Measurements from ENCODE around the gene SLC30A5. TPM values are rescaled to one million over a fixed set of nuclear protein-coding genes. Genes with fewer than 3 reads are reported as not detected.

Gene SLC30A5
- polyA plus RNA-seq, 1 donor (not counting 4 experiments of a cell fraction or from before 2014, with no cell fraction given) = 43.4 TPM

DNA sequence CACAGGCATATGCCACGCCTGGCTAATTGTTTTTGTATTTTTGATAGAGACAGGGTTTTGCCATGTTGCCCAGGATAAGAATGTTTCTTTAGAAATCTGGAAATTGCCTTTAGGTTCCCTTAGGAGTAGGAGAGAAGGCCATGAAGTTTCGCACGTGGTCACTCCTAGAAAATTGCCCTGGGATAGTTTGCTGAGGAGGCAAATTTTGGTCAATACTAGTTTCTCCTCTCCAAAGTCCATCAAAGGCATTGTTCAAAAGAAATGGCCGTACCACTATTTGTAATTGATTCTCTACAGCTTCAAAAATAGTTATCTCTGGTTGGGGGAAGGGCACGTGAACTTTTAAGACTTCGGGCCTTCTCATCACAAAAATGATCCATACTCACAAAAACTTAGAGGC lies 845 bp upstream of the SLC30A5 start:
- H3K9me3 ChIP-seq (ENCODE audit: control insufficient read depth, low read depth, low read length) = no peaks in the 10 kb centered on the region
- no peak overlapping the region for H3K27ac ChIP-seq (ENCODE audit: control insufficient read depth, insufficient read depth, low read length)
- H3K9ac ChIP-seq (ENCODE audit: control insufficient read depth, extremely low read depth, insufficient read depth, low read length) = no peak overlapping the region
- DNase-seq (ENCODE audit: low read depth, low spot score) (no peak), FAIRE-seq (no peak)
- H3K27me3 ChIP-seq (ENCODE audit: control insufficient read depth, extremely low read depth, insufficient read depth, low read length) = no peaks in the 10 kb centered on the region
- H4K20me1 ChIP-seq (ENCODE audit: control insufficient read depth, extremely low read depth, insufficient read depth, low read length) = no peaks in the 10 kb centered on the region
- TF ChIP-seq EZH2 (IDR thresholded peaks at IDR 0.05; ENCODE audit: low read length) (no peak), CTCF (optimal IDR thresholded peaks at IDR 0.05 in 1 of 3, IDR thresholded peaks at IDR 0.05 in 1 of 3, conservative IDR thresholded peaks at IDR 0.05 in 1 of 3; ENCODE audit: extremely low read depth in 1 of 3, insufficient read depth in 2 of 3, low read length in 3 of 3) (no peak)
- no peaks in the 10 kb centered on the region for H3K9me1 ChIP-seq (ENCODE audit: control insufficient read depth, extremely low read depth, insufficient read depth, low read length)
- H3K4me2 ChIP-seq (ENCODE audit: control insufficient read depth, extremely low read depth, insufficient read depth, low read depth, low read length) = no peak overlapping the region
- no peaks in the 10 kb centered on the region for H3K4me1 ChIP-seq (ENCODE audit: control insufficient read depth, extremely low read depth, insufficient read depth, low read length)
- dilution Hi-C loops (cut with MboI; ENCODE audit: extremely low pct_ligation_motif_present, low sequenced_read_pairs) = no loop called here
- H3K36me3 ChIP-seq (ENCODE audit: control insufficient read depth in 2 of 2, extremely low read depth in 1 of 2, insufficient read depth in 2 of 2, low read length in 2 of 2) = no peaks in the 10 kb centered on the region
- peaks cover 34% of the 10 kb centered on the region for H3K79me2 ChIP-seq (ENCODE audit: control insufficient read depth, insufficient read depth, low read length)
- no peak overlapping the region for H3K4me3 ChIP-seq (ENCODE audit: control insufficient read depth in 2 of 3, extremely low read depth in 1 of 3, insufficient read depth in 2 of 3, low read depth in 1 of 3, low read length in 3 of 3)
- H2AFZ ChIP-seq (ENCODE audit: control insufficient read depth, low read length) = no peak overlapping the region

- H3K27ac ChIP-seq (ENCODE audit: control insufficient read depth, insufficient read depth, low read length) = no peak overlapping the region
- H3K4me3 ChIP-seq (ENCODE audit: control insufficient read depth in 2 of 3, extremely low read depth in 1 of 3, insufficient read depth in 2 of 3, low read depth in 1 of 3, low read length in 3 of 3) = no peak overlapping the region
- dilution Hi-C loops (cut with MboI; ENCODE audit: extremely low pct_ligation_motif_present, low sequenced_read_pairs) = no loop called here
- H3K4me1 ChIP-seq (ENCODE audit: control insufficient read depth, extremely low read depth, insufficient read depth, low read length) = no peaks in the 10 kb centered on the region
- no peaks in the 10 kb centered on the region for H3K9me1 ChIP-seq (ENCODE audit: control insufficient read depth, extremely low read depth, insufficient read depth, low read length)
- H2AFZ ChIP-seq (ENCODE audit: control insufficient read depth, low read length) = no peak overlapping the region
- peaks cover 55% of the 10 kb centered on the region for H3K79me2 ChIP-seq (ENCODE audit: control insufficient read depth, insufficient read depth, low read length)
- no peak overlapping the region for H3K9ac ChIP-seq (ENCODE audit: control insufficient read depth, extremely low read depth, insufficient read depth, low read length)
- FAIRE-seq (no peak), DNase-seq (ENCODE audit: low read depth, low spot score) (no peak)
- H3K27me3 ChIP-seq (ENCODE audit: control insufficient read depth, extremely low read depth, insufficient read depth, low read length) = no peaks in the 10 kb centered on the region
- TF ChIP-seq EZH2 (IDR thresholded peaks at IDR 0.05; ENCODE audit: low read length) (no peak), CTCF (optimal IDR thresholded peaks at IDR 0.05 in 1 of 3, IDR thresholded peaks at IDR 0.05 in 1 of 3, conservative IDR thresholded peaks at IDR 0.05 in 1 of 3; ENCODE audit: extremely low read depth in 1 of 3, insufficient read depth in 2 of 3, low read length in 3 of 3) (no peak)
- peaks cover 0 to 4% of the 10 kb centered on the region in 2 experiments for H3K36me3 ChIP-seq (ENCODE audit: control insufficient read depth in 2 of 2, extremely low read depth in 1 of 2, insufficient read depth in 2 of 2, low read length in 2 of 2)
- H4K20me1 ChIP-seq (ENCODE audit: control insufficient read depth, extremely low read depth, insufficient read depth, low read length) = no peaks in the 10 kb centered on the region
- no peaks in the 10 kb centered on the region for H3K9me3 ChIP-seq (ENCODE audit: control insufficient read depth, low read depth, low read length)
- H3K4me2 ChIP-seq (ENCODE audit: control insufficient read depth, extremely low read depth, insufficient read depth, low read depth, low read length) = no peak overlapping the region
These were observed 5.5 kb downstream of the SLC30A5 start for GRCh38 chr5:69099302-69099701.

Measured in keratinocyte (primary cell).